GM23248 (cell line): ENCODE data around the gene TBXAS1. TPM values are rescaled to one million over a fixed set of nuclear protein-coding genes. Genes with fewer than 3 reads are reported as not detected.

Experiments
- DNase-seq: peaks from one replicate; pipeline ENCODE4 v3.0.0-alpha.2; 2015
- H2AFZ ChIP-seq: fragments of 200-600 bp; sonication (generic); 2 replicates; pipeline ENCODE4 v1.6.1; 2016; ENCODE audit warnings: antibody characterized with exemption
- H3F3A ChIP-seq: fragments of 200-600 bp; sonication (generic); 2 replicates; pipeline ENCODE4 v1.6.1; 2016; ENCODE audit warnings: mild to moderate bottlenecking, antibody characterized with exemption, mixed run types; ENCODE audit not compliant: insufficient read depth
- H3K27ac ChIP-seq: fragments of 200-600 bp; sonication (generic); 2 replicates; pipeline ENCODE4 v1.5.1; 2016; ENCODE audit warnings: mild to moderate bottlenecking
- H3K27me3 ChIP-seq: fragments of 200-600 bp; sonication (generic); replicated peaks from 2 replicates; pipeline ENCODE4 v1.6.1; 2016; ENCODE audit warnings: mild to moderate bottlenecking; ENCODE audit not compliant: insufficient read depth
- H3K36me3 ChIP-seq: fragments of 200-600 bp; sonication (generic); 2 replicates; pipeline ENCODE4 v1.6.1; 2016; ENCODE audit warnings: low read depth, mild to moderate bottlenecking
- H3K4me1 ChIP-seq: fragments of 200-600 bp; sonication (generic); 2 replicates; pipeline ENCODE4 v1.6.1; 2016; ENCODE audit warnings: mild to moderate bottlenecking; ENCODE audit not compliant: insufficient read depth
- H3K4me2 ChIP-seq: fragments of 200-600 bp; sonication (generic); one replicate; pipeline ENCODE4 v1.6.1; 2016; ENCODE audit warnings: mild to moderate bottlenecking; ENCODE audit not compliant: unreplicated experiment
- H3K4me3 ChIP-seq: fragments of 200-600 bp; sonication (generic); 2 replicates; pipeline ENCODE4 v1.5.1; 2016; ENCODE audit warnings: mild to moderate bottlenecking
- H3K79me2 ChIP-seq: fragments of 200-600 bp; sonication (generic); 2 replicates; pipeline ENCODE4 v1.6.1; 2016; ENCODE audit warnings: mild to moderate bottlenecking; ENCODE audit not compliant: insufficient read depth
- H3K9ac ChIP-seq: fragments of 200-600 bp; sonication (generic); 2 replicates; pipeline ENCODE4 v1.6.1; 2016; ENCODE audit warnings: mild to moderate bottlenecking
- H3K9me2 ChIP-seq: fragments of 200-600 bp; sonication (generic); 2 replicates; pipeline ENCODE4 v1.6.1; 2016; ENCODE audit warnings: mixed run types, mild to moderate bottlenecking, moderate library complexity; ENCODE audit not compliant: insufficient read depth
- H3K9me3 ChIP-seq: fragments of 200-600 bp; sonication (generic); one replicate; pipeline ENCODE4 v1.6.1; 2017; ENCODE audit warnings: low read depth
- H4K20me1 ChIP-seq: fragments of 200-600 bp; sonication (generic); 2 replicates; pipeline ENCODE4 v1.6.0; 2016; ENCODE audit not compliant: insufficient read depth
- EZH2 ChIP-seq: fragments of 200-600 bp; sonication (generic); IDR thresholded peaks from 2 replicates; pipeline ENCODE4 v1.6.1; 2018; ENCODE audit warnings: antibody characterized with exemption, mild to moderate bottlenecking; ENCODE audit not compliant: insufficient read depth, poor library complexity, severe bottlenecking
- EZH2phosphoT487 ChIP-seq: fragments of 200-600 bp; sonication (generic); IDR thresholded peaks from 2 replicates; pipeline ENCODE4 v1.6.1; 2018; ENCODE audit warnings: antibody characterized with exemption, moderate library complexity, mild to moderate bottlenecking, low read depth; ENCODE audit not compliant: insufficient read depth
- WGBS, 2 experiments: methylation state at CpG; one replicate each; pipeline ENCODE4 v1.1.6; 2015 to 2017; ENCODE audit warnings: low lambda C conversion rate in 2 of 2, low coverage in 1 of 2; ENCODE audit errors: missing lambda C conversion rate in 2 of 2; 5-methylcytosine and 5-hydroxymethylcytosine counted together
- in situ Hi-C: fragments of 300-500 bp; cut with MboI; formaldehyde crosslinking; loops from 2 replicates; pipeline ENCODE4 v1.15.0; 2020
- polyA plus RNA-seq: library from polyadenylated mRNA; unstranded; fragments of >200 nt; fragmentation: Nextera tagmentation; extraction: Ambion mirVana; gene quantifications from 2 replicates; pipeline ENCODE4 v1.2.1, GENCODE V29; 2016
- total RNA-seq: library from RNA; depleted of rRNA; stranded (reverse); fragments of >200 nt; shearing (Covaris generic); gene quantifications from 2 replicates; pipeline ENCODE4 v1.2.3, GENCODE V29; 2014

TBXAS1 gene
- total and polyA plus RNA-seq, 2 experiments from 2014 or later = 0.49 TPM; not detected in 1

DNA sequence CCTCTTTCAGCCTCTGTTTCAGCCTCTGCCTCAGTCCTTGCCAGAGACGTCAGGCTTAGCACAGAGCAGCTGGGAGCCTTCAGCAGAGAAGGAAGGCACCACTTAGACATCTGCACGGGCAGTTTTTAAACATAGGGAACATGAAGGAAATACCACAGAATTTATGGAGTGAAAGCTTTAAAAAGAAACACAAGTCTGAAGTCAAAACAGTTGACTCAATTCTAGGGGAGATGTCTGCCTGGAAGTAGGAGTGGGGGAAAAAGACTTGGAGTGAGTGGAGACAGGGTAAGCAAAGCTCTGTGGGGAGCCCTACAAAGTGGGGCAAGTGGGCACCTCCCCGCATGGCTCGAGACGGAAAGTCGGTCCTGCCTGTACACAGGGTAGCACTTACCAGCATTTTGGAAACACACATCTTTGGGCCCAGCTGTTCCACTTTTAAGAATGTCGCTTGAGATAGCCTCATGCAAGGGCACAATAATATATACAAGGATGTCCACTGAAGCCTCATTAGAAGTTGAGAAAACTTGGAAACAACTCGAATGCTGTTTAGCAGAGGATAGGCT, 5.0 kb upstream of the TBXAS1 start:
- DNase-seq = no peak
- no peaks in the 10 kb centered on the region for H3K9me3 ChIP-seq
- 26 to 31% methylated on average over 8 of the region's 8 CpGs for WGBS, 2 experiments
- no peaks in the 10 kb centered on the region for H3K9me2 ChIP-seq
- H3K27ac ChIP-seq = no peak overlapping the region
- no peak overlapping the region for H3K4me3 ChIP-seq
- no peaks in the 10 kb centered on the region for H3K4me1 ChIP-seq
- no peaks in the 10 kb centered on the region for H3K79me2 ChIP-seq
- H3K4me2 ChIP-seq = no peak overlapping the region
- H2AFZ ChIP-seq = no peak overlapping the region
- no peaks in the 10 kb centered on the region for H3F3A ChIP-seq
- H4K20me1 ChIP-seq = no peaks in the 10 kb centered on the region
- in situ Hi-C loops = no loop called here
- H3K27me3 ChIP-seq = peaks cover 32% of the 10 kb centered on the region
- no peaks in the 10 kb centered on the region for H3K36me3 ChIP-seq
- H3K9ac ChIP-seq = no peak overlapping the region
- TF ChIP-seq EZH2phosphoT487 = no peak
- no peak for TF ChIP-seq EZH2

DNA sequence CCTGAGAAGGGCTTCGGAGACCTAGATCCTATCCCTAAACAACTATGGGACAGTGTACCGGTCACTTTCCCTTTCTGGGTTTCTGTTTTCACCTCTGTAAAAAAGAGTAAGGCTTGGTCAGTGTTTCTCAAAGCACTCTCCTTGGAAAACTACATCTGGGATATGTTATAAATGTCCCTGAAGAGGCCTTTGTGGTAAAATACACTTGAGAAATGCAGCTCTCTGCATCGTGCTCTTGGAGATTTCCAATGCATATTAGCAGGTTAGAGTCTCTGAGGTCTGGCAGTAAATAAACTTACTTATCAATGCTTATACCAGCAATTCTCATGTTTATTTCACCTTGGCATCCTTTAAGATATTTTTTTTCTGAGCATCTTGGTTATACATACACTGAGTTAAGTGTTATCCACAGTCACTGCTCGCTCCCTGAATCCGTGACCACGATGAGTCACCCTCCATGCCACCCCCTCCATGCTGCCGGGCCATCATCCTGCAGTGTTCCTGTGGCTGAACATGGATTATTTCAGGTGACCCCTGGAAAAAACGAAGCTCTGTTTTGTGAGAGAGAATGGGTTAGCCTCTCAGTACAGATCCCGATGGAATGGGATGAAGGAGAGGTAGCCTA, 3.3 kb upstream of the TBXAS1 start:
- DNase-seq = peak; percentile 79
- Histone ChIP-seq H3K36me3 (no peaks in the 10 kb centered on the region), H3K27me3 (peaks cover 31% of the 10 kb centered on the region), H3K4me3 (no peak overlapping the region), H3K4me2 (no peak overlapping the region), H3F3A (no peaks in the 10 kb centered on the region), H3K4me1 (no peaks in the 10 kb centered on the region), H3K9ac (no peak overlapping the region), H2AFZ (no peak overlapping the region), H3K27ac (no peak overlapping the region), H4K20me1 (no peaks in the 10 kb centered on the region), H3K9me3 (no peaks in the 10 kb centered on the region), H3K9me2 (no peaks in the 10 kb centered on the region), H3K79me2 (no peaks in the 10 kb centered on the region)
- in situ Hi-C loops = no loop called here
- no peak for TF ChIP-seq EZH2phosphoT487
- TF ChIP-seq EZH2 = no peak
- WGBS, 2 experiments = 39 to 42% methylated on average over 9 of the region's 9 CpGs

DNA sequence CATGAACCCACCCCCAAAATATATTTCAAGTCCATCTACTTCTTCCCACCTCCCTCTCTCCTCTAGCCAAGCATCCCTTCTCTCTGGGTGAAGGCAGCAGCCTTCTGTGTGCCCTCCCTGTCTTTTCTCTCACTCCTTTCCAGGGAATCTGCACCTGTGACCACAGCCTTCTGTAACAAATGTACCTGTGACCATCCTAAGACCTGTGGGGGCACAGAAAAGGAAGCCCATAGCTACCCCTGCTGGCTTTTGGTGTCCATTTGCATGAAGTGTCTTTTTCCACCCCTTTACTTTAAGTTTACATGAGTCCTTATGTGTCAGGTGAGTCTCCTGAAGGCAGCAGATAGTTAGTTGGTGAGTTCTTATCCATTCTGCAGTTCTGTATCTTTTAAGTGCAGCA, 2.0 kb upstream of the TBXAS1 start:
- Histone ChIP-seq H3K9ac (no peak overlapping the region), H3K27ac (no peak overlapping the region), H3K4me3 (no peak overlapping the region), H3K27me3 (peaks cover 19% of the 10 kb centered on the region), H3K9me3 (no peaks in the 10 kb centered on the region), H3K79me2 (no peaks in the 10 kb centered on the region), H3K36me3 (no peaks in the 10 kb centered on the region), H2AFZ (no peak overlapping the region), H3K4me2 (no peak overlapping the region), H3K9me2 (no peaks in the 10 kb centered on the region), H3F3A (no peaks in the 10 kb centered on the region), H3K4me1 (no peaks in the 10 kb centered on the region), H4K20me1 (no peaks in the 10 kb centered on the region)
- in situ Hi-C loops = no loop called here
- no peak for DNase-seq
- no peak for TF ChIP-seq EZH2phosphoT487
- TF ChIP-seq EZH2 = no peak

DNA sequence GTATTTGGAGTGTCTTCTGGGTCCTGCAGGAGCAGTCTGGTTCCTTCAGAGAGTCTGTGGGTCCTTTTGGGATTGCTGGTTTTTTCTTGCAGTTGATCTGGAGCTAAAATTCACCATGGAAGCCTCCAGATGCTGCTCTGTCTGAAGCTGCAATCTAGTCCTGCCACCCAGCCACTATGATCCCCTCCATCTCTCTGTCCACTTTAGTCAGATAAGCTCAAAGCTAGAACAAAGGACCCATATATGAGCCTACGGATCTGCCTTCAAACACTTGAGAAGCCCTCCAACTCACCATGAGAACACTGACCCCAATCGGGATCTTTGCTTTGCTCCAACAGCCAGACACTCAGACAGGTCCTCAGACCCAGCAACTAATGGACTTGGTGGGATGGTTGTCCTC, 618 bp upstream of the TBXAS1 start:
- 73 to 80% methylated on average over 2 of the region's 2 CpGs for WGBS, 2 experiments
- no peak overlapping the region for H3K4me3 ChIP-seq
- no peak overlapping the region for H3K9ac ChIP-seq
- no peaks in the 10 kb centered on the region for H3K79me2 ChIP-seq
- peaks cover 12% of the 10 kb centered on the region for H3K27me3 ChIP-seq
- no peaks in the 10 kb centered on the region for H3K4me1 ChIP-seq
- in situ Hi-C loops = no loop called here
- H3K9me2 ChIP-seq = no peaks in the 10 kb centered on the region
- H3K27ac ChIP-seq = no peak overlapping the region
- DNase-seq = no peak
- H3K4me2 ChIP-seq = no peak overlapping the region
- H2AFZ ChIP-seq = no peak overlapping the region
- no peaks in the 10 kb centered on the region for H4K20me1 ChIP-seq
- no peaks in the 10 kb centered on the region for H3K36me3 ChIP-seq
- no peaks in the 10 kb centered on the region for H3F3A ChIP-seq
- no peaks in the 10 kb centered on the region for H3K9me3 ChIP-seq
- TF ChIP-seq EZH2 = no peak
- TF ChIP-seq EZH2phosphoT487 = no peak

DNA sequence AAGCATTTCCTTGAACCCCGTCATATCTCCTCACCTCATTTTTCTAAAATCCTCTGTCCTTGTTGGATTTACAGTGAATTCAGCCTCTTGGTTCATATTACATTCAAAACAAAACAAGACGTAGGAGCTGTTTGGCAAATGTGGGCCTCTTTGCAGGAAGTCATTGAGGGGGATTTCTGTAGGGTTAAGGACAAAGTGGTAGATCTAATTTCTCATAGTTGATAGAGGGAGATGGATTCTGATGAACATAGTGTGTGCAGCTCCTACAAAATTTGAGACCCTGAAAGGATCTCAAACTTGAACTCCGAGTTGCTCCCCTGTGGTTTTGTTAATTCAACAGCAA, 682 bp downstream of the TBXAS1 start:
- no peaks in the 10 kb centered on the region for H3F3A ChIP-seq
- no peak overlapping the region for H2AFZ ChIP-seq
- DNase-seq = no peak
- H4K20me1 ChIP-seq = no peaks in the 10 kb centered on the region
- no peaks in the 10 kb centered on the region for H3K9me3 ChIP-seq
- no peak overlapping the region for H3K4me2 ChIP-seq
- H3K27ac ChIP-seq = no peak overlapping the region
- WGBS, 2 experiments = 82 to 87% methylated on average over 3 of the region's 3 CpGs
- no peak for TF ChIP-seq EZH2
- TF ChIP-seq EZH2phosphoT487 = no peak
- in situ Hi-C loops = no loop called here
- no peak overlapping the region for H3K4me3 ChIP-seq
- no peaks in the 10 kb centered on the region for H3K4me1 ChIP-seq
- no peaks in the 10 kb centered on the region for H3K36me3 ChIP-seq
- H3K27me3 ChIP-seq = peaks cover 9% of the 10 kb centered on the region
- no peaks in the 10 kb centered on the region for H3K79me2 ChIP-seq
- no peaks in the 10 kb centered on the region for H3K9me2 ChIP-seq
- H3K9ac ChIP-seq = no peak overlapping the region
